OCI-LY1 (cell line): ENCODE results near the gene STON2.

Source experiments
- H2AFZ ChIP-seq: fragments of 200-600 bp; sonication (generic), shearing (Covaris generic); 2 replicates; pipeline ENCODE4 v1.6.0; 2014; ENCODE audit warnings: antibody characterized with exemption, mild to moderate bottlenecking, low read length
- H3F3A ChIP-seq: fragments of 200-600 bp; sonication (generic), shearing (Covaris generic); 2 replicates; pipeline ENCODE4 v1.6.0; 2014; ENCODE audit warnings: mild to moderate bottlenecking, antibody characterized with exemption, low read length, moderate library complexity; ENCODE audit not compliant: insufficient read depth
- H3K27ac ChIP-seq: fragments of 200-600 bp; sonication (generic); 2 replicates; pipeline ENCODE4 v1.5.1; 2014; ENCODE audit warnings: low read length, mixed run types, mild to moderate bottlenecking, low read depth; ENCODE audit not compliant: poor library complexity, severe bottlenecking
- H3K27me3 ChIP-seq: fragments of 200-600 bp; sonication (generic); 2 replicates; pipeline ENCODE4 v1.6.0; 2014; ENCODE audit warnings: antibody characterized with exemption, mild to moderate bottlenecking, low read length, moderate library complexity; ENCODE audit not compliant: insufficient read depth
- H3K36me3 ChIP-seq: fragments of 200-600 bp; sonication (generic); 2 replicates; pipeline ENCODE4 v1.6.1; 2014; ENCODE audit warnings: mild to moderate bottlenecking, antibody characterized with exemption, low read length, moderate library complexity, mixed read lengths; ENCODE audit not compliant: insufficient read depth
- H3K4me1 ChIP-seq: fragments of 200-600 bp; sonication (generic); 2 replicates; pipeline ENCODE4 v1.5.1; 2014; ENCODE audit warnings: mild to moderate bottlenecking, low read length, moderate library complexity; ENCODE audit not compliant: insufficient read depth, severe bottlenecking
- H3K4me2 ChIP-seq: fragments of 200-600 bp; sonication (generic), shearing (Covaris generic); 2 replicates; pipeline ENCODE4 v1.6.1; 2014; ENCODE audit warnings: low read length
- H3K4me3 ChIP-seq: fragments of 200-600 bp; sonication (generic); 2 replicates; pipeline ENCODE4 v1.5.1; 2014; ENCODE audit warnings: low read length, low read depth, mild to moderate bottlenecking, mixed read lengths; ENCODE audit not compliant: poor library complexity, severe bottlenecking
- H3K79me2 ChIP-seq: fragments of 200-600 bp; shearing (Covaris generic); 2 replicates; pipeline ENCODE4 v1.6.1; 2016; ENCODE audit warnings: mixed run types, low read length, mixed read lengths; ENCODE audit not compliant: insufficient read depth
- H3K9ac ChIP-seq: fragments of 200-600 bp; sonication (generic), shearing (Covaris generic); 2 replicates; pipeline ENCODE4 v1.6.1; 2014; ENCODE audit warnings: mild to moderate bottlenecking, low read length, mixed read lengths
- H3K9me2 ChIP-seq: fragments of 200-600 bp; sonication (generic), shearing (Covaris generic); 2 replicates; pipeline ENCODE4 v1.6.1; 2014; ENCODE audit warnings: low read depth, mild to moderate bottlenecking, low read length, mixed read lengths
- H3K9me3 ChIP-seq: fragments of 200-600 bp; shearing (Covaris generic); 2 replicates; pipeline ENCODE4 v1.6.1; 2014; ENCODE audit warnings: low read length, mixed read lengths
- H4K20me1 ChIP-seq: fragments of 200-600 bp; sonication (generic), shearing (Covaris generic); 2 replicates; pipeline ENCODE4 v1.6.0; 2016; ENCODE audit warnings: mild to moderate bottlenecking, low read length; ENCODE audit not compliant: insufficient read depth
- EZH2 ChIP-seq: fragments of 200-600 bp; sonication (generic), shearing (Covaris generic); IDR thresholded peaks from 2 replicates; pipeline ENCODE4 v1.8.0; 2017; ENCODE audit warnings: borderline replicate concordance, mixed run types, mild to moderate bottlenecking, antibody characterized with exemption, low read length, moderate library complexity, mixed read lengths
- TF ChIP-seq, protein P1 (sequence below): fragments of 200-600 bp; sonication (generic), shearing (Covaris generic); IDR thresholded peaks from 2 replicates; pipeline ENCODE4 v1.5.1; 2017; ENCODE audit warnings: mild to moderate bottlenecking, antibody characterized with exemption, low read length, moderate library complexity, mixed read lengths

STON2 gene

DNA sequence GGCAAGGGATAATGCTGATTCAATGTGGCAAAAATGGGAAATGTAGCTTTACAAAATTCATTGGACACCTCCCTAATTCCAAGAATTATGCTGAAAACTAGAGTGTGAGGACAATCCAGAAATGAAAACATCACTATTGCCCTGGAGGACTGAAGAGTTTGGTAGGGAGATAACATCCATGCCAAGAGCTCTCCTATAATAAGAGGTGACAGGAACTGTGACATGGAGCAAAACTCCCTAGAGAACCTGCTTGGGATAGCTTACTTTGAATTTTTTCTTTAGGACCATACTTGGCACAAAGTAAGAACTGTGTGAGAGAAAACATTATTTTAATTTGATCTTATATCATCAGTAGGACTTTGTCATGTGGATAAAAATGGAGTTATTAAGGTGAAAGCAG, 48.9 kb downstream of the STON2 start:
- Histone ChIP-seq H3K79me2 (no peaks in the 10 kb centered on the region), H3K9ac (no peak overlapping the region), H4K20me1 (no peaks in the 10 kb centered on the region), H3K4me2 (no peak overlapping the region), H3K9me2 (no peaks in the 10 kb centered on the region), H3K9me3 (no peaks in the 10 kb centered on the region), H3F3A (no peaks in the 10 kb centered on the region), H3K36me3 (no peaks in the 10 kb centered on the region), H3K27ac (no peak overlapping the region), H3K27me3 (no peaks in the 10 kb centered on the region), H3K4me1 (no peaks in the 10 kb centered on the region), H2AFZ (no peak overlapping the region), H3K4me3 (no peak overlapping the region)
- TF ChIP-seq, protein P1, sequence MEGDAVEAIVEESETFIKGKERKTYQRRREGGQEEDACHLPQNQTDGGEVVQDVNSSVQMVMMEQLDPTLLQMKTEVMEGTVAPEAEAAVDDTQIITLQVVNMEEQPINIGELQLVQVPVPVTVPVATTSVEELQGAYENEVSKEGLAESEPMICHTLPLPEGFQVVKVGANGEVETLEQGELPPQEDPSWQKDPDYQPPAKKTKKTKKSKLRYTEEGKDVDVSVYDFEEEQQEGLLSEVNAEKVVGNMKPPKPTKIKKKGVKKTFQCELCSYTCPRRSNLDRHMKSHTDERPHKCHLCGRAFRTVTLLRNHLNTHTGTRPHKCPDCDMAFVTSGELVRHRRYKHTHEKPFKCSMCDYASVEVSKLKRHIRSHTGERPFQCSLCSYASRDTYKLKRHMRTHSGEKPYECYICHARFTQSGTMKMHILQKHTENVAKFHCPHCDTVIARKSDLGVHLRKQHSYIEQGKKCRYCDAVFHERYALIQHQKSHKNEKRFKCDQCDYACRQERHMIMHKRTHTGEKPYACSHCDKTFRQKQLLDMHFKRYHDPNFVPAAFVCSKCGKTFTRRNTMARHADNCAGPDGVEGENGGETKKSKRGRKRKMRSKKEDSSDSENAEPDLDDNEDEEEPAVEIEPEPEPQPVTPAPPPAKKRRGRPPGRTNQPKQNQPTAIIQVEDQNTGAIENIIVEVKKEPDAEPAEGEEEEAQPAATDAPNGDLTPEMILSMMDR = no peak
- TF ChIP-seq EZH2 = no peak

DNA sequence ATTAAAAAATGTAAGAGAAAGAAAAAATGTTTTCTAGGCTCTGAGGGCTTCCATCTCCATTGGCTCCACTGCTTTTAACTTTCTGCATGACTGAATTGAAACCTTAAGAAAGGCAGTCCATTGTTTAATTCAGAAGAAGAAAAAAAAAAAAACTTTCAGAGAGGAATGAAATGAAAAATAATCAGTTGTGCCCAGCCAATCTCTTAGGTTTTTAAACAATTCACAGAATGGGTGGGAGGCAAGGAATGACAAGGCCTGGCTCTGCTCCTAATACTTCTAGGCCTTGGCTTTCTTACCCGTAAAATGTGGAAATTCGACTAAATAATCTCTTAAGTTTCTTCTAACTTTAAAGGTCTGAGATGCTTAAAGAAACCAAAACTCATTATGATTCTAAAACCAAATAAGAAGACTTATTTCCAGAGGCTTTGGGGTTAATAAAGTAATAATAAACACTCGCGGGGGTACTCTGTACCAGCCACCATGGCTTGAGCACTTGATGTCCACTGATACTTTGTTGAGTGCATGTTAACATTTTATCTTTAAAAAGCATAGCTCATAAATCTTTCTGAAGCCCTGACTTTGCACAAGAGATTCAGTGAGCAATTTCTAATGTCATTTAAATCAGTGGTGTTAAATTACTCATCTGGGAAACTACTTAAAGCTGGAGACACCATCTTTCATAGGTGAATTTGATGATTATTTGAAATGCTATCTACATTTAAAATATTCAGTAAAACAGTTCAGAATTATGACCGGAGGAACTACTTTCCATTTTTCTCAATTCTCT, 49.6 kb downstream of the STON2 start:
- Histone ChIP-seq H3F3A (no peaks in the 10 kb centered on the region), H3K9me2 (no peaks in the 10 kb centered on the region), H3K79me2 (no peaks in the 10 kb centered on the region), H3K27me3 (no peaks in the 10 kb centered on the region), H4K20me1 (no peaks in the 10 kb centered on the region), H3K27ac (no peak overlapping the region), H3K4me1 (no peaks in the 10 kb centered on the region), H2AFZ (no peak overlapping the region), H3K9ac (no peak overlapping the region), H3K9me3 (no peaks in the 10 kb centered on the region), H3K4me2 (no peak overlapping the region), H3K4me3 (no peak overlapping the region), H3K36me3 (no peaks in the 10 kb centered on the region)
- TF ChIP-seq, protein P1 = no peak
- no peak for TF ChIP-seq EZH2

DNA sequence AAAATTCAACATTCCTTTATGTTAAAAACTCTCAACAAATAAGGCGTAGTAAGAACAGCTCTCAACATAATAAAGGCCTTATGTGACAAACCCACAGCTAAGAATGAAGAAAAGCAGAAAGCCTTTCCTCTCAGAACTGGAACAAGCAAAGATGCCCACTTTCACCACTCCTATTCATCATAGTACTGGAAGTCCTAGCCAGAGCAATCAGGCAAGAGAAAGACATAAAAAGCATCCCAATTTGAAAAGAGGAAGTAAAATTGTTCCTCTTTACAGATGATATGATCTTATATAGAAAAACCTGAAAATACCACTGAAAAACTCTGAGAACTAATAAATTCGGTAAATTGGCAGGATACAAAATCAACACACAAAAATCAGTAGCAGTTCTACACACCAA, 52.1 kb downstream of the STON2 start:
- no peak overlapping the region for H3K4me2 ChIP-seq
- H2AFZ ChIP-seq = no peak overlapping the region
- H4K20me1 ChIP-seq = no peaks in the 10 kb centered on the region
- no peak overlapping the region for H3K9ac ChIP-seq
- H3K9me2 ChIP-seq = no peaks in the 10 kb centered on the region
- H3K27me3 ChIP-seq = no peaks in the 10 kb centered on the region
- no peaks in the 10 kb centered on the region for H3K79me2 ChIP-seq
- no peak overlapping the region for H3K27ac ChIP-seq
- no peaks in the 10 kb centered on the region for H3K4me1 ChIP-seq
- H3F3A ChIP-seq = no peaks in the 10 kb centered on the region
- TF ChIP-seq EZH2 = no peak
- TF ChIP-seq, protein P1 = no peak
- H3K4me3 ChIP-seq = no peak overlapping the region
- H3K36me3 ChIP-seq = no peaks in the 10 kb centered on the region
- H3K9me3 ChIP-seq = no peaks in the 10 kb centered on the region
